Smooth muscle cell (in vitro differentiated cells): Measurements from ENCODE around the gene RNF166. TPM values are rescaled to one million over a fixed set of nuclear protein-coding genes. Genes with fewer than 3 reads are reported as not detected.

Source experiments
- DNase-seq: peaks from one replicate; lab custom pipeline; 2025; ENCODE audit not compliant: unreplicated experiment; lab: John Stamatoyannopoulos, UW
- H2AFZ ChIP-seq: fragments of 200-600 bp; sonication (generic); 2 replicates; pipeline ENCODE4 v1.6.0; 2016; ENCODE audit warnings: antibody characterized with exemption, low read depth, mild to moderate bottlenecking
- H3F3A ChIP-seq: fragments of 200-600 bp; sonication (generic); 2 replicates; pipeline ENCODE4 v1.6.0; 2017; ENCODE audit warnings: antibody characterized with exemption, low read depth
- H3K27ac ChIP-seq: fragments of 200-600 bp; sonication (generic); 2 replicates; pipeline ENCODE4 v1.5.1; 2016; ENCODE audit warnings: low read depth, mild to moderate bottlenecking
- H3K27me3 ChIP-seq: fragments of 200-600 bp; sonication (generic); 2 replicates; pipeline ENCODE4 v1.6.1; 2016; ENCODE audit warnings: low read depth, mild to moderate bottlenecking
- H3K36me3 ChIP-seq: fragments of 200-600 bp; sonication (generic); 2 replicates; pipeline ENCODE4 v1.5.1; 2016; ENCODE audit warnings: low read depth
- H3K4me1 ChIP-seq: fragments of 200-600 bp; sonication (generic); 2 replicates; pipeline ENCODE4 v1.5.1; 2016; ENCODE audit warnings: low read depth
- H3K4me2 ChIP-seq: fragments of 200-600 bp; sonication (generic); 2 replicates; pipeline ENCODE4 v1.6.0; 2016; ENCODE audit warnings: mild to moderate bottlenecking
- H3K4me3 ChIP-seq: fragments of 200-600 bp; sonication (generic); 2 replicates; pipeline ENCODE4 v1.5.1; 2016; ENCODE audit warnings: mild to moderate bottlenecking
- H3K79me2 ChIP-seq: fragments of 200-600 bp; sonication (generic); 2 replicates; pipeline ENCODE4 v1.6.0; 2016; ENCODE audit warnings: low read depth, mild to moderate bottlenecking
- H3K9ac ChIP-seq: fragments of 200-600 bp; sonication (generic); 2 replicates; pipeline ENCODE4 v1.6.0; 2016; ENCODE audit warnings: low read depth
- H3K9me3 ChIP-seq: fragments of 200-600 bp; sonication (generic); replicated peaks from 2 replicates; pipeline ENCODE4 v1.5.1; 2016; ENCODE audit warnings: low read depth
- H4K20me1 ChIP-seq: fragments of 200-600 bp; sonication (generic); 2 replicates; pipeline ENCODE4 v1.6.0; 2016; ENCODE audit warnings: low read depth
- WGBS: methylation state at CpG from one replicate; pipeline ENCODE4 v1.1.7; 2016; ENCODE audit warnings: low lambda C conversion rate; 5-methylcytosine and 5-hydroxymethylcytosine counted together
- polyA plus RNA-seq: library from polyadenylated mRNA; unstranded; fragments of >200 nt; fragmentation: Nextera tagmentation; extraction: Ambion mirVana; gene quantifications from 2 replicates; pipeline ENCODE4 v1.2.1, GENCODE V29; 2016
- total RNA-seq: library from RNA; depleted of rRNA; stranded (reverse); fragments of >200 nt; gene quantifications from 2 replicates; pipeline ENCODE4 v1.2.3, GENCODE V29; 2014
- TF ChIP-seq, protein P1 (sequence below): fragments of 200-600 bp; sonication (generic); IDR thresholded peaks from 2 replicates; pipeline ENCODE4 v1.5.1; 2017; ENCODE audit warnings: borderline replicate concordance, mild to moderate bottlenecking, antibody characterized with exemption; ENCODE audit not compliant: insufficient read depth, poor library complexity, severe bottlenecking

Gene RNF166
- total and polyA plus RNA-seq, 2 experiments from 2014 or later, result 10.1 to 17.3 TPM

DNA sequence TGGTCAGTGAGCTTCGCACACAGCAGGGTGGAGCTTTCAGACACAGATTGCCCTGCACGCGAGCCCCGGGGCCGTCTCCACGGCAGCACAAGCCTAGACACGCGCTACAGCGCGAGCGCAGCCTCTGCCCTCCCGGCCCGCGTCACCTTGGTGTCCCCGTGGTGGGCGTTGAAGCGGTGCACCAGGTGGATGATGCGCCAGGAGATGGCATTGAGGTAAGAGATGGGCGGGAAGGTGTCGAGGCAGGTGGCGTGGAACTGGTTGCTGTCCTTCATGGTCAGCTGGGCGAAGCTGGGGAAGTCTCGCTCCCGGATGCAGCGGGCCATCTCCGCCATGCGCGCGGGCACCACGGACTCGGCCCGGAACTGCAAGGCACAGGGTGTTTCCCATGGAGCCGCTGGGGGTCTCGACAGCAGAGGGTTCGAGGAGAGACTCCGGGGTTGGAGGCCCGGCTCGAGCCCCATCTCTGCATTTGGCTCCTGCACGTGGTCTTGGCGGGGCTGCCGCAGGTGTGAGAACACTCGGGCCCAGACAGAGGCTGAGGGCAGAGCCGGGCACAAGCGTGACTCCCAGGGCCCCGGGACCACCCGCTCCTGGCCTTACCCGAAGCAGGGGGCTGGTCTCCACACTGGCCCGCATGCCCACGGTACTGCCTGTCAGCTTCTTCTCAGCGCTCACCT is 51.0 kb downstream of the RNF166 start:
- WGBS, result 97% methylated on average over 44 of the region's 50 CpGs
- peaks cover 16% of the 10 kb centered on the region for H3K79me2 ChIP-seq
- H3K4me1 ChIP-seq, result peaks cover 5% of the 10 kb centered on the region
- H3K9me3 ChIP-seq, result no peaks in the 10 kb centered on the region
- TF ChIP-seq, protein P1, sequence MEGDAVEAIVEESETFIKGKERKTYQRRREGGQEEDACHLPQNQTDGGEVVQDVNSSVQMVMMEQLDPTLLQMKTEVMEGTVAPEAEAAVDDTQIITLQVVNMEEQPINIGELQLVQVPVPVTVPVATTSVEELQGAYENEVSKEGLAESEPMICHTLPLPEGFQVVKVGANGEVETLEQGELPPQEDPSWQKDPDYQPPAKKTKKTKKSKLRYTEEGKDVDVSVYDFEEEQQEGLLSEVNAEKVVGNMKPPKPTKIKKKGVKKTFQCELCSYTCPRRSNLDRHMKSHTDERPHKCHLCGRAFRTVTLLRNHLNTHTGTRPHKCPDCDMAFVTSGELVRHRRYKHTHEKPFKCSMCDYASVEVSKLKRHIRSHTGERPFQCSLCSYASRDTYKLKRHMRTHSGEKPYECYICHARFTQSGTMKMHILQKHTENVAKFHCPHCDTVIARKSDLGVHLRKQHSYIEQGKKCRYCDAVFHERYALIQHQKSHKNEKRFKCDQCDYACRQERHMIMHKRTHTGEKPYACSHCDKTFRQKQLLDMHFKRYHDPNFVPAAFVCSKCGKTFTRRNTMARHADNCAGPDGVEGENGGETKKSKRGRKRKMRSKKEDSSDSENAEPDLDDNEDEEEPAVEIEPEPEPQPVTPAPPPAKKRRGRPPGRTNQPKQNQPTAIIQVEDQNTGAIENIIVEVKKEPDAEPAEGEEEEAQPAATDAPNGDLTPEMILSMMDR, result no peak
- H3K36me3 ChIP-seq, result no peaks in the 10 kb centered on the region
- H3K4me3 ChIP-seq, result no peak overlapping the region
- peaks cover 44% of the 10 kb centered on the region for H4K20me1 ChIP-seq
- H3K27me3 ChIP-seq, result no peaks in the 10 kb centered on the region
- DNase-seq, result no peak
- no peak overlapping the region for H3K27ac ChIP-seq
- no peak overlapping the region for H3K4me2 ChIP-seq
- no peak overlapping the region for H2AFZ ChIP-seq
- H3F3A ChIP-seq, result no peaks in the 10 kb centered on the region
- no peak overlapping the region for H3K9ac ChIP-seq

DNA sequence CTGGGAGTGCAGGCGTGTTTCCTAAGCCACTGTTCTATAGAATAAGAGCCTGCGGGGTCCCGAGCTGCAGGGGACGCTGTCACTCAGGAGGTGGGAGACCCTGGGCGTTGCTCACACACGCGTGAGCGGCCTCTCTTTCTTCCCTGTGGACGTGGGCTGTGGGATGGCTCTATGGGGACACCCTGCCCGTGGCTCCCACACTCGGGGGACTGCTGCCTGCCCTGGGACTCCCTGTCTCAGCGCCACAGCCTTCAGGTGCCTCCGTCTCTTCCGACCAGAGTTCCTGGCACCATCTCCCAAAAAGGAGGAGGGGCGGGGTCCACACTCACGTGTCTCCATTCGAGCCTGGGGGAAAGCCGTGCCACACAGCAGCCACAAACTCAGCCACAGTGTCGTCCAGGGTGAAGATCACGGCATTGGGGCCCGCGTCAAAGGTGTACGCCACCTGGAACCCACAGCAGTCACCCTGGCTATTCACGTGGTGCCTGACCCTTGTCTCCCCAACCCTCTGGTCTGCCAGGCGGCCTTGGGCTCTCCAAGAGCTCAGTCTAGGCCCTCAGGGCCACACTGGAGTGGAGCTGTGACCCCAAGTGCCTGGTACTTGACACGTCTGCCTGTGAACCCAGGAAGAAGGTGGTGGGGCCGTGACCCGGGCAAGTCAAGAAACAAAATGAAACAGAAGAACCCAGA is 51.7 kb downstream of the RNF166 start:
- Histone ChIP-seq H3K4me1 (peaks cover 5% of the 10 kb centered on the region), H3K79me2 (peaks cover 10% of the 10 kb centered on the region), H2AFZ (no peak overlapping the region), H3K27me3 (no peaks in the 10 kb centered on the region), H4K20me1 (peaks cover 44% of the 10 kb centered on the region), H3K4me3 (no peak overlapping the region), H3K4me2 (no peak overlapping the region), H3K27ac (no peak overlapping the region), H3F3A (no peaks in the 10 kb centered on the region), H3K9me3 (no peaks in the 10 kb centered on the region), H3K9ac (no peak overlapping the region), H3K36me3 (no peaks in the 10 kb centered on the region)
- no peak for DNase-seq
- TF ChIP-seq, protein P1, result no peak
- WGBS, result 93% methylated on average over 26 of the region's 28 CpGs

DNA sequence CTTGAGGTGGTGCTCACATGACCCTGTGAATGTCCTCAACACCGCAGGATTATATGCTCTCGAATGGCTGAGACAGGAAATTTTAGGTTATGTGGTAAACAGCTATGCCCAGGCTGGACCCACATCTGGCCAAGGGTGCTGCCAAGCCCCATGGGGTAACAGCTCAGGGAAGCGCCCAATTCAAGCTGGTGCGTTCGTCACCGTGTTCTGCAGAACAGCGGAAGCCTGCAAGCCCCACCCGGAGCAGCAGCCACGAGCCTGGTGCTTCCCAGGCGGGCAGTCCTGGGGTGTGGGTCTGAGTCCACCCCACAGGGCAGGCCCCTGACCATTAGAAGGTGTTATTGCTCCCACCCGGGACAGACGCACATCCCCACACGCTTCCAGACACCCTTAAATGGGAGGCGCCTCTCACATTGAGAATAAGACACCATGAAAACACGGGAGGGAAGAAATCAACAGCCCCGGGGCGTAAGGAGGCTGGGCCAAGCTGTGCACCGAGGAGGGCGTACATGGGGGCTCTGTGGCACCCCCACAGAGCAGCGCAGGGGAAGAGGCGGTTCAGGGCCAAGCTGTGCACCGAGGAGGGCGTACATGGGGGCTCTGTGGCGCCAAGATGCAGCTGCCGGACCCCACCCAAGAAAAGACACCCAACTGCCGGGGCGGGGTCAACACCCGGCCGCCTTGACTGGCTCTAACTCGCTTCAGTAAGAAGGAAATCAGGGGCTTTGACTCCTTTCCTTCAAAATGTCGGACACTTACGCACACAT is 52.4 kb downstream of the RNF166 start:
- Histone ChIP-seq H3K27me3 (no peaks in the 10 kb centered on the region), H3K79me2 (peaks cover 2% of the 10 kb centered on the region), H3K4me3 (no peak overlapping the region), H3K4me1 (peaks cover 5% of the 10 kb centered on the region), H3K36me3 (no peaks in the 10 kb centered on the region), H3K9ac (no peak overlapping the region), H3F3A (no peaks in the 10 kb centered on the region), H3K4me2 (no peak overlapping the region), H4K20me1 (peaks cover 41% of the 10 kb centered on the region), H3K27ac (no peak overlapping the region), H2AFZ (no peak overlapping the region), H3K9me3 (no peaks in the 10 kb centered on the region)
- DNase-seq, result no peak
- 95% methylated on average over 32 of the region's 32 CpGs for WGBS
- TF ChIP-seq, protein P1, result no peak
